HG03354 (cell line): Measurements from ENCODE around the gene PITX2.

Experiments used
- ATAC-seq: cut with Tn5 transposase; IDR thresholded peaks from one replicate; pipeline ENCODE4 v1.9.1; 2021; ENCODE audit warnings: mild to moderate bottlenecking; ENCODE audit not compliant: unreplicated experiment, poor library complexity, severe bottlenecking

The PITX2 gene

GRCh38 chr4:110637408-110638088, 14.7 kb upstream of the PITX2 start:
- no peak for ATAC-seq

GRCh38 chr4:110636680-110637407, 14.0 kb upstream of the PITX2 start:
- no peak for ATAC-seq

GRCh38 chr4:110636171-110636679, 13.3 kb upstream of the PITX2 start:
- ATAC-seq: no peak

GRCh38 chr4:110635163-110635865, 12.4 kb upstream of the PITX2 start:
- ATAC-seq: no peak

GRCh38 chr4:110634350-110635162, 11.7 kb upstream of the PITX2 start:
- no peak for ATAC-seq

- no peak for ATAC-seq
Measured at GRCh38 chr4:110633358-110634341, 10.8 kb upstream of the PITX2 start.

GRCh38 chr4:110632506-110633357, 9.9 kb upstream of the PITX2 start:
- ATAC-seq: no peak

- ATAC-seq: peak; percentile 97
Measured at GRCh38 chr4:110631584-110632505, 9.0 kb upstream of the PITX2 start.

GRCh38 chr4:110630688-110631402, 8.0 kb upstream of the PITX2 start:
- ATAC-seq: no peak

GRCh38 chr4:110629780-110630687, 7.2 kb upstream of the PITX2 start:
- no peak for ATAC-seq

GRCh38 chr4:110629214-110629754, 6.4 kb upstream of the PITX2 start:
- no peak for ATAC-seq

GRCh38 chr4:110628663-110629213, 5.9 kb upstream of the PITX2 start:
- no peak for ATAC-seq

- no peak for ATAC-seq
Measured at GRCh38 chr4:110627977-110628662, 5.2 kb upstream of the PITX2 start.

- no peak for ATAC-seq
Measured at GRCh38 chr4:110626532-110627153, 3.8 kb upstream of the PITX2 start.
